ENCODE data around the gene CAMKV. TPM values are rescaled to one million over a fixed set of nuclear protein-coding genes. Genes with fewer than 3 reads are reported as not detected.

The CAMKV gene
- polyA plus RNA-seq, 1 of the 3 experiments (the other 2 are of a cell fraction), result 0.53 TPM

DNA sequence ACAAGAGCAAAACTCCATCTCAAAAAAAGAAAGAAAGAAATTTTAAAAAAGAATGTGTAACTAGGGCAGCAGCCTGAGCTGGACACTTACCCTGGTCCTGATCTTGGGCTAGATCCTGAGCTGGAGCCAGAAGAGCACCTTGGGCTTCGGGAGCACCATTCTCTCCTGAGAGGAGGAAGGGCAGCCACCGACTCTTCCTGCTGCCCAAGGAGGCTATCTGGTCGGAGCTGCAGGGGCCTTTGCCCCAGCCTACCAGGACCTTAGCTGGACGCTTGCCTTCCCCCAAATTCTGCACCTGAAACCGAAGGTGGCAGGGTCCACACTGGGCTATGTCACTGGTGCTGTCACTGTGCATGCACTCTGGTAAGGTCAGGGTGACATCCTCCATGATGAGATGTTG, 6.9 kb upstream of the CAMKV start (continued):
- TF ChIP-seq YY1 (IDR thresholded peaks at IDR 0.05; ENCODE audit: low read depth), result no peak
- TF ChIP-seq RXRA (IDR thresholded peaks at IDR 0.05; ENCODE audit: borderline replicate concordance, low read depth), result no peak
- no peak for TF ChIP-seq FOSL2 (IDR thresholded peaks at IDR 0.05; ENCODE audit: borderline replicate concordance, low read depth)
- TF ChIP-seq USF2 (IDR thresholded peaks at IDR 0.05; ENCODE audit: borderline replicate concordance, low read depth, low read length), result no peak
- no peak for TF ChIP-seq RAD21 (IDR thresholded peaks at IDR 0.05; ENCODE audit: low read length)
- no peak for TF ChIP-seq TEAD4 (IDR thresholded peaks at IDR 0.05; ENCODE audit: borderline replicate concordance, insufficient read depth)
- no peak for TF ChIP-seq FOXJ3 (CRISPR knock-in tag; IDR thresholded peaks at IDR 0.05)
- no peak for TF ChIP-seq GABPA (IDR thresholded peaks at IDR 0.05; ENCODE audit: low read depth)
- TF ChIP-seq JUND (IDR thresholded peaks at IDR 0.05), result no peak
- TF ChIP-seq NRF1 (IDR thresholded peaks at IDR 0.05; ENCODE audit: low read depth, low read length), result no peak

DNA sequence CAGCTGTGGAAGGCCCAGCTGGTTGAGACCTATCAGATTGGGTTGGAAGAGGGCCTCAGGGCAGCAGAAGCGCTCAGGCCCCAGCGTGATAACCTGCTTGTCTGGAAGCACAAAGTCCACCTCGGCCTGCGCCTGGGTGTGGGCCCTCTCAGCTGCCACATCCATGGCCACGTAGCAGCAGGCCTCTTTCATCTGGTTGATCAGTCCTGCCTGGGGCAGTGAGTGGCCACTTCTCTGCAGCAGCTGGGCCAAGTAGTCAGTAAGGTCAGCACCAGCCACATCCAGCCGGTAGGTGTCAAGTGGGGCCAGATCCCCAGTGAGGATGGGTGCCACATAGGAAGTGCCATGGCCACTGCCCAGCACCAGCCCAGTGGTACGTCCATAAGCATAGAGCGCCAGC, 3.9 kb upstream of the CAMKV start:
- Histone ChIP-seq H2AFZ (ENCODE audit: low read depth) (no peak overlapping the region), H4K20me1 (ENCODE audit: insufficient read depth) (no peaks in the 10 kb centered on the region), H3K9me2 (no peaks in the 10 kb centered on the region), H3K79me2 (ENCODE audit: insufficient read depth) (no peaks in the 10 kb centered on the region), H3K36me3 (replicated peaks in 1 of 2; ENCODE audit: control insufficient read depth in 1 of 2, insufficient read depth in 2 of 2, low read length in 1 of 2) (no peaks in the 10 kb centered on the region), H3K27me3 (ENCODE audit: insufficient read depth) (peaks cover 24% of the 10 kb centered on the region), H3K9ac (no peak overlapping the region), H3K4me1 (ENCODE audit: control insufficient read depth in 1 of 2, insufficient read depth in 2 of 2, low read depth in 1 of 2, low read length in 1 of 2) (peaks cover 0 to 41% of the 10 kb centered on the region in 2 experiments; a peak in 1 of 4 replicates), H3F3A (replicated peaks; ENCODE audit: insufficient read depth) (no peaks in the 10 kb centered on the region), H3K9me3 (no peaks in the 10 kb centered on the region), H3K4me3 (ENCODE audit: low read depth in 2 of 2, low read length in 1 of 2) (no peak overlapping the region), H3K27ac (ENCODE audit: low read depth in 2 of 2, low read length in 1 of 2) (peak overlapping the region in 1 of 2 experiments; percentile 69; a peak in 1 of 4 replicates), H3K4me2 (no peak overlapping the region)
- WGBS (ENCODE audit: low lambda C conversion rate), result no CpG with 5 or more reads among the region's 8 CpGs
- TF ChIP-seq GATA2 (CRISPR knock-in tag; IDR thresholded peaks at IDR 0.05), result peak; percentile 38; the same call in 1 of the 2 replicates
- no peak for TF ChIP-seq MAX (IDR thresholded peaks at IDR 0.05; ENCODE audit: low read depth)
- TF ChIP-seq RCOR1 (IDR thresholded peaks at IDR 0.05; ENCODE audit: low read length), result no peak
- TF ChIP-seq EP300 (IDR thresholded peaks at IDR 0.05; ENCODE audit: borderline replicate concordance in 1 of 2, low read depth in 1 of 2, low read length in 1 of 2), result 0 out of 4 replicates have a peak, but pooled peaks of 1 of the 2 experiments have one; percentile 21
- DNase-seq, result peak; percentile 56
- CTCF ChIA-PET, result interaction anchor here (0.8 to 6.1 kb wide), 4 partner anchors 9 to 102 kb away, joined by 3 to 42 read pairs (median 4); no protein-coding TSS in a partner anchor
- POLR2A ChIA-PET, result interaction anchor here (0.7 kb wide), 1 partner anchor 17 kb away, joined by 3 read pairs; no protein-coding TSS in a partner anchor

GRCh38 chr3:49872801-49873281, 3.1 kb upstream of the CAMKV start:
- Histone ChIP-seq H3K4me2 (no peak overlapping the region), H3K9me3 (no peaks in the 10 kb centered on the region), H3K4me1 (ENCODE audit: control insufficient read depth in 1 of 2, insufficient read depth in 2 of 2, low read depth in 1 of 2, low read length in 1 of 2) (peaks cover 0 to 49% of the 10 kb centered on the region in 2 experiments; a peak in 1 of 4 replicates), H3K79me2 (ENCODE audit: insufficient read depth) (no peaks in the 10 kb centered on the region), H3K9me2 (no peaks in the 10 kb centered on the region), H3K27ac (ENCODE audit: low read depth in 2 of 2, low read length in 1 of 2) (peak overlapping the region in 1 of 2 experiments; percentile 69; a peak in 1 of 4 replicates), H4K20me1 (ENCODE audit: insufficient read depth) (no peaks in the 10 kb centered on the region), H3K4me3 (ENCODE audit: low read depth in 2 of 2, low read length in 1 of 2) (no peak overlapping the region), H3K9ac (no peak overlapping the region), H2AFZ (ENCODE audit: low read depth) (no peak overlapping the region), H3K36me3 (replicated peaks in 1 of 2; ENCODE audit: control insufficient read depth in 1 of 2, insufficient read depth in 2 of 2, low read length in 1 of 2) (no peaks in the 10 kb centered on the region), H3F3A (replicated peaks; ENCODE audit: insufficient read depth) (no peaks in the 10 kb centered on the region), H3K27me3 (ENCODE audit: insufficient read depth) (peaks cover 25% of the 10 kb centered on the region)
- CTCF ChIA-PET, result interaction anchor here (0.8 to 6.1 kb wide), 4 partner anchors 10 to 101 kb away, joined by 3 to 42 read pairs (median 4); no protein-coding TSS in a partner anchor
- POLR2A ChIA-PET, result interaction anchor here (0.7 kb wide), 1 partner anchor 176 kb away, joined by 3 read pairs; no protein-coding TSS in a partner anchor
- peak; percentile 56 for DNase-seq
- 0% methylated on average over 1 of the region's 4 CpGs for WGBS (ENCODE audit: low lambda C conversion rate)
- TF ChIP-seq, protein P1, sequence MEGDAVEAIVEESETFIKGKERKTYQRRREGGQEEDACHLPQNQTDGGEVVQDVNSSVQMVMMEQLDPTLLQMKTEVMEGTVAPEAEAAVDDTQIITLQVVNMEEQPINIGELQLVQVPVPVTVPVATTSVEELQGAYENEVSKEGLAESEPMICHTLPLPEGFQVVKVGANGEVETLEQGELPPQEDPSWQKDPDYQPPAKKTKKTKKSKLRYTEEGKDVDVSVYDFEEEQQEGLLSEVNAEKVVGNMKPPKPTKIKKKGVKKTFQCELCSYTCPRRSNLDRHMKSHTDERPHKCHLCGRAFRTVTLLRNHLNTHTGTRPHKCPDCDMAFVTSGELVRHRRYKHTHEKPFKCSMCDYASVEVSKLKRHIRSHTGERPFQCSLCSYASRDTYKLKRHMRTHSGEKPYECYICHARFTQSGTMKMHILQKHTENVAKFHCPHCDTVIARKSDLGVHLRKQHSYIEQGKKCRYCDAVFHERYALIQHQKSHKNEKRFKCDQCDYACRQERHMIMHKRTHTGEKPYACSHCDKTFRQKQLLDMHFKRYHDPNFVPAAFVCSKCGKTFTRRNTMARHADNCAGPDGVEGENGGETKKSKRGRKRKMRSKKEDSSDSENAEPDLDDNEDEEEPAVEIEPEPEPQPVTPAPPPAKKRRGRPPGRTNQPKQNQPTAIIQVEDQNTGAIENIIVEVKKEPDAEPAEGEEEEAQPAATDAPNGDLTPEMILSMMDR (IDR thresholded peaks at IDR 0.05), result no peak
- TF ChIP-seq, protein P2, sequence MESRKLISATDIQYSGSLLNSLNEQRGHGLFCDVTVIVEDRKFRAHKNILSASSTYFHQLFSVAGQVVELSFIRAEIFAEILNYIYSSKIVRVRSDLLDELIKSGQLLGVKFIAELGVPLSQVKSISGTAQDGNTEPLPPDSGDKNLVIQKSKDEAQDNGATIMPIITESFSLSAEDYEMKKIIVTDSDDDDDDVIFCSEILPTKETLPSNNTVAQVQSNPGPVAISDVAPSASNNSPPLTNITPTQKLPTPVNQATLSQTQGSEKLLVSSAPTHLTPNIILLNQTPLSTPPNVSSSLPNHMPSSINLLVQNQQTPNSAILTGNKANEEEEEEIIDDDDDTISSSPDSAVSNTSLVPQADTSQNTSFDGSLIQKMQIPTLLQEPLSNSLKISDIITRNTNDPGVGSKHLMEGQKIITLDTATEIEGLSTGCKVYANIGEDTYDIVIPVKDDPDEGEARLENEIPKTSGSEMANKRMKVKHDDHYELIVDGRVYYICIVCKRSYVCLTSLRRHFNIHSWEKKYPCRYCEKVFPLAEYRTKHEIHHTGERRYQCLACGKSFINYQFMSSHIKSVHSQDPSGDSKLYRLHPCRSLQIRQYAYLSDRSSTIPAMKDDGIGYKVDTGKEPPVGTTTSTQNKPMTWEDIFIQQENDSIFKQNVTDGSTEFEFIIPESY (IDR thresholded peaks at IDR 0.05; ENCODE audit: borderline replicate concordance, low read depth), result no peak
- no peak for TF ChIP-seq RFX5 (IDR thresholded peaks at IDR 0.05; ENCODE audit: low read length)
- no peak for TF ChIP-seq RAD21 (IDR thresholded peaks at IDR 0.05; ENCODE audit: low read length)
- TF ChIP-seq RCOR1 (IDR thresholded peaks at IDR 0.05; ENCODE audit: low read length), result no peak
- TF ChIP-seq POLR2AphosphoS5 (IDR thresholded peaks at IDR 0.05; ENCODE audit: low read depth, low read length), result no peak
- no peak for TF ChIP-seq SIN3A (IDR thresholded peaks at IDR 0.05; ENCODE audit: borderline replicate concordance, low read depth, low read length)
- TF ChIP-seq TAF1 (IDR thresholded peaks at IDR 0.05; ENCODE audit: borderline replicate concordance, low read depth, low read length), result no peak
- TF ChIP-seq NRF1 (IDR thresholded peaks at IDR 0.05; ENCODE audit: low read depth, low read length), result no peak
